ENCODE measurements around the gene SCN9A. TPM values are rescaled to one million over a fixed set of nuclear protein-coding genes. Genes with fewer than 3 reads are reported as not detected.

SCN9A gene
- total and polyA plus RNA-seq, 10 of the 15 experiments (the other 5 are each of a cell fraction or from before 2014, with no cell fraction given): 0.04 to 0.08 (median 0.08) TPM; not detected in 7

DNA sequence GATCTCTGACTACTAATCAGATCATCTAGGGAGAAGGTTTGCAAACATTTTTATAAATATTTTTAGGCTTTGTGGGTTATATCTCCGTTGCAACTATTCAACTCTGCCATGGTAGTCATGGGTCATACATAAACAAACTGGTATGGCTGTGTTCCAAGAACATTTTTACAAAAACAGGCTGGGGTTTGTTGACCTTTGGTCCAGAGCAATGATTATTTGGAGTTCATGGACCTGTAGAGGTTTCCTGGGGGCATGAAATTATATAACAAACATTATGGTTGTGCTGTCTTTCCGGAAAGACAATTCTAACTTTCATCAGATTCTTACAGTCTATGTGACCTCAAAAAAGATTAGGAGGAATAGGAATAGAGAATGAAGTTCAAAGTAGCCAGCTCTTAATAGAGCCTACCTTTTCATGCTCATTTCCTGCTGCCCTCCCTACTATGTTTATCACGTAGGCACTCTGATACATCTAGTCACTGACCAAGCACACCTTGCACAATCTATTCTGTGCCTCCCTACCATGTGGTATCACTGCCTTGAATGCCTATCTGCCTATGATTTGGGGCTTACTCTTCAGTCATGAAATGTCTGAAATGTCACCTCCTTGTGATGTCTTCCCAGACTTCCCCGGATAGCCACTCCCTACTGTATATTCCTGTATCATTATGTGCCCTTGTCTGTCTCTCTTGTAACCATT lies 145.6 kb downstream of the SCN9A start:
- in situ Hi-C loops (cut with MboI): no loop called here
- FAIRE-seq: no peak
- WGBS (ENCODE audit: insufficient coverage, insufficient replicate concordance, low lambda C conversion rate, missing lambda C conversion rate): 9% methylated on average over 4 of the region's 4 CpGs

DNA sequence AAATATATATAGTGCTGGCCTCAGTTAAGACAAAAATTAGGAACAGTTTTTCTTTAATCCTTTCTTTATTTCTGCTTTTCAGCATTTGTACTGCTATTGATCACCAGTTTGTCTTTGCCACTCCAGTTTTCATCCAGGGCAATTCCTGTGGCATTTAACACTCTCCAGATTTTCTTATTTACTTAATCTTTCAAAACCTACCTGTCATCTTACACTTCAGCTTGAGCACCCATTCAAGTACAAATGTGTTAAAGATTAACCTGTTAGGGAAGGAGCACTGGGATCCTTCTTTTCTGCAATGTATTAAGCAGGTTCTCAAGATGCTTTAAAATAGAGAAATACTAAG lies 146.1 kb downstream of the SCN9A start:
- H3K9me3 ChIP-seq (replicated peaks; ENCODE audit: control insufficient read depth, insufficient read depth, low read length): no peaks in the 10 kb centered on the region
- no peaks in the 10 kb centered on the region for H4K20me1 ChIP-seq (ENCODE audit: control insufficient read depth, insufficient read depth)
- TF ChIP-seq NFIC (IDR thresholded peaks at IDR 0.05; ENCODE audit: low read depth, low read length): no peak
- TF ChIP-seq ZNF207 (IDR thresholded peaks at IDR 0.05; ENCODE audit: borderline replicate concordance): no peak
- no peak for TF ChIP-seq RELA (IDR thresholded peaks at IDR 0.05; ENCODE audit: borderline replicate concordance, partially characterized antibody)
- no peak for TF ChIP-seq ATF7 (IDR thresholded peaks at IDR 0.05; ENCODE audit: low read depth)
- no peak for TF ChIP-seq CREM (IDR thresholded peaks at IDR 0.05; ENCODE audit: low read depth)
- no peak for TF ChIP-seq IKZF1 (conservative IDR thresholded peaks at IDR 0.05)
- TF ChIP-seq EED (IDR thresholded peaks at IDR 0.05; ENCODE audit: low read depth): no peak
- no peak for TF ChIP-seq CHD4 (IDR thresholded peaks at IDR 0.05)
- no peak for TF ChIP-seq SUZ12 (IDR thresholded peaks at IDR 0.05; ENCODE audit: unreplicated experiment)
- no peak for TF ChIP-seq ZZZ3 (IDR thresholded peaks at IDR 0.05; ENCODE audit: control insufficient read depth, insufficient read length, low read depth)
- no peak for TF ChIP-seq YBX1 (IDR thresholded peaks at IDR 0.05)
- TF ChIP-seq, protein P1, sequence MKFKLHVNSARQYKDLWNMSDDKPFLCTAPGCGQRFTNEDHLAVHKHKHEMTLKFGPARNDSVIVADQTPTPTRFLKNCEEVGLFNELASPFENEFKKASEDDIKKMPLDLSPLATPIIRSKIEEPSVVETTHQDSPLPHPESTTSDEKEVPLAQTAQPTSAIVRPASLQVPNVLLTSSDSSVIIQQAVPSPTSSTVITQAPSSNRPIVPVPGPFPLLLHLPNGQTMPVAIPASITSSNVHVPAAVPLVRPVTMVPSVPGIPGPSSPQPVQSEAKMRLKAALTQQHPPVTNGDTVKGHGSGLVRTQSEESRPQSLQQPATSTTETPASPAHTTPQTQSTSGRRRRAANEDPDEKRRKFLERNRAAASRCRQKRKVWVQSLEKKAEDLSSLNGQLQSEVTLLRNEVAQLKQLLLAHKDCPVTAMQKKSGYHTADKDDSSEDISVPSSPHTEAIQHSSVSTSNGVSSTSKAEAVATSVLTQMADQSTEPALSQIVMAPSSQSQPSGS (IDR thresholded peaks at IDR 0.05; ENCODE audit: low read length): no peak
- H3K9ac ChIP-seq (ENCODE audit: control insufficient read depth, insufficient read depth, low read length): no peak overlapping the region
- CTCF ChIA-PET: no interaction called here
- DNase-seq (ENCODE audit: low read depth, low spot score) (no peak), ATAC-seq (no peak), FAIRE-seq (no peak)
- H3K4me3 ChIP-seq: no peak overlapping the region
- SMC1A ChIA-PET (ENCODE audit: uncharacterized antibody, unreplicated experiment): no interaction called here
- no peak overlapping the region for H3K4me2 ChIP-seq (ENCODE audit: control insufficient read depth, insufficient read depth)
- POLR2A ChIA-PET: no interaction called here
- in situ Hi-C loops (cut with MboI): no loop called here
- no peaks in the 10 kb centered on the region for H3K27me3 ChIP-seq (replicated peaks in 1 of 2; ENCODE audit: control insufficient read depth in 2 of 2, insufficient read depth in 2 of 2, low read length in 1 of 2)
- intact Hi-C loops (cut with micrococcal nuclease; ENCODE audit: unreplicated experiment): no loop called here
- H3K27ac ChIP-seq (ENCODE audit: control insufficient read depth, insufficient read depth): no peak overlapping the region
- no peaks in the 10 kb centered on the region for H3K4me1 ChIP-seq (ENCODE audit: control insufficient read depth, insufficient read depth, low read length)
- no TSS peak for BruUV-seq (replicated peaks)
- no peaks in the 10 kb centered on the region for H3K79me2 ChIP-seq (ENCODE audit: control insufficient read depth, insufficient read depth, low read length)
- RAD21 ChIA-PET (ENCODE audit: unreplicated experiment): no interaction called here
- no peak overlapping the region for H2AFZ ChIP-seq (ENCODE audit: control insufficient read depth, low read depth, low read length)
- no peaks in the 10 kb centered on the region for H3K36me3 ChIP-seq (ENCODE audit: control insufficient read depth in 2 of 2, insufficient read depth in 2 of 2, low read length in 1 of 2)

More for the DNA sequence above, 145.6 kb downstream of the SCN9A start:
- intact Hi-C loops (cut with micrococcal nuclease; ENCODE audit: unreplicated experiment): no loop called here
- SMC1A ChIA-PET (ENCODE audit: uncharacterized antibody, unreplicated experiment): no interaction called here
- H3K9ac ChIP-seq (ENCODE audit: control insufficient read depth, insufficient read depth, low read length): no peak overlapping the region
- H3K9me3 ChIP-seq (replicated peaks; ENCODE audit: control insufficient read depth, insufficient read depth, low read length): no peaks in the 10 kb centered on the region
- H3K4me1 ChIP-seq (ENCODE audit: control insufficient read depth, insufficient read depth, low read length): no peaks in the 10 kb centered on the region
- H4K20me1 ChIP-seq (ENCODE audit: control insufficient read depth, insufficient read depth): no peaks in the 10 kb centered on the region
- H2AFZ ChIP-seq (ENCODE audit: control insufficient read depth, low read depth, low read length): no peak overlapping the region
- no peaks in the 10 kb centered on the region for H3K27me3 ChIP-seq (replicated peaks in 1 of 2; ENCODE audit: control insufficient read depth in 2 of 2, insufficient read depth in 2 of 2, low read length in 1 of 2)
- no peak overlapping the region for H3K4me2 ChIP-seq (ENCODE audit: control insufficient read depth, insufficient read depth)
- H3K36me3 ChIP-seq (ENCODE audit: control insufficient read depth in 2 of 2, insufficient read depth in 2 of 2, low read length in 1 of 2): no peaks in the 10 kb centered on the region
- H3K27ac ChIP-seq (ENCODE audit: control insufficient read depth, insufficient read depth): no peak overlapping the region
- DNase-seq (ENCODE audit: low read depth, low spot score) (no peak), ATAC-seq (no peak)
- BruUV-seq (replicated peaks): no TSS peak
- no peaks in the 10 kb centered on the region for H3K79me2 ChIP-seq (ENCODE audit: control insufficient read depth, insufficient read depth, low read length)
- POLR2A ChIA-PET: no interaction called here
- RAD21 ChIA-PET (ENCODE audit: unreplicated experiment): no interaction called here
- TF ChIP-seq, protein P2, sequence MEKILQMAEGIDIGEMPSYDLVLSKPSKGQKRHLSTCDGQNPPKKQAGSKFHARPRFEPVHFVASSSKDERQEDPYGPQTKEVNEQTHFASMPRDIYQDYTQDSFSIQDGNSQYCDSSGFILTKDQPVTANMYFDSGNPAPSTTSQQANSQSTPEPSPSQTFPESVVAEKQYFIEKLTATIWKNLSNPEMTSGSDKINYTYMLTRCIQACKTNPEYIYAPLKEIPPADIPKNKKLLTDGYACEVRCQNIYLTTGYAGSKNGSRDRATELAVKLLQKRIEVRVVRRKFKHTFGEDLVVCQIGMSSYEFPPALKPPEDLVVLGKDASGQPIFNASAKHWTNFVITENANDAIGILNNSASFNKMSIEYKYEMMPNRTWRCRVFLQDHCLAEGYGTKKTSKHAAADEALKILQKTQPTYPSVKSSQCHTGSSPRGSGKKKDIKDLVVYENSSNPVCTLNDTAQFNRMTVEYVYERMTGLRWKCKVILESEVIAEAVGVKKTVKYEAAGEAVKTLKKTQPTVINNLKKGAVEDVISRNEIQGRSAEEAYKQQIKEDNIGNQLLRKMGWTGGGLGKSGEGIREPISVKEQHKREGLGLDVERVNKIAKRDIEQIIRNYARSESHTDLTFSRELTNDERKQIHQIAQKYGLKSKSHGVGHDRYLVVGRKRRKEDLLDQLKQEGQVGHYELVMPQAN (conservative IDR thresholded peaks at IDR 0.05): no peak
- CTCF ChIA-PET: no interaction called here
- H3K4me3 ChIP-seq: no peak overlapping the region

Measured in GM12878 (cell line).